WTC11 (cell line): ENCODE measurements around the gene DISP3. TPM values are rescaled to one million over a fixed set of nuclear protein-coding genes. Genes with fewer than 3 reads are reported as not detected.

Experiments used
- ATAC-seq: fragments of 200-7000 bp; cut with Tn5 transposase; 2 replicates; pipeline ENCODE4 v1.10.0; 2021; ENCODE audit warnings: mild to moderate bottlenecking, moderate library complexity
- CTCF ChIA-PET: fragments of 300-600 bp; sonication (Branson Sonifier 250); formaldehyde crosslinking; loops from one replicate; lab custom pipeline; 2021; ENCODE audit warnings: antibody characterized with exemption; lab: Charles Lee
- POLR2A ChIA-PET: fragments of 350-600 bp; sonication (Branson Sonifier 250); formaldehyde crosslinking; loops from one replicate; lab custom pipeline; 2021; ENCODE audit warnings: antibody characterized with exemption; lab: Charles Lee
- DNase-seq: peaks from one replicate; pipeline ENCODE4 v3.0.0; 2021; ENCODE audit warnings: low spot score
- H3K27ac Mint-ChIP-seq: 2 replicates; pipeline ENCODE4 v1.8.0; 2021; ENCODE audit warnings: mixed read lengths
- H3K27me3 Mint-ChIP-seq: 2 replicates; pipeline ENCODE4 v1.8.0; 2021; ENCODE audit warnings: low read depth, mild to moderate bottlenecking, moderate library complexity, mixed read lengths
- H3K36me3 Mint-ChIP-seq: 2 replicates; pipeline ENCODE4 v1.8.0; 2021; ENCODE audit warnings: mixed read lengths
- H3K4me1 Mint-ChIP-seq: 2 replicates; pipeline ENCODE4 v1.8.0; 2022; ENCODE audit warnings: mixed read lengths
- H3K4me3 Mint-ChIP-seq: 2 replicates; pipeline ENCODE4 v1.8.0; 2021; ENCODE audit warnings: mild to moderate bottlenecking, moderate library complexity, mixed read lengths
- H3K9me3 Mint-ChIP-seq: 2 replicates; pipeline ENCODE4 v1.8.0; 2021; ENCODE audit warnings: mixed read lengths
- ATF1 ChIP-seq: sonication (generic); formaldehyde crosslinking; IDR thresholded peaks from 2 replicates; pipeline ENCODE4 v1.8.1; 2023; ENCODE audit warnings: mild to moderate bottlenecking, moderate library complexity, missing genetic modification reagents
- CDX4 ChIP-seq: fragments of 250-450 bp; sonication (Bioruptor Pico); IDR thresholded peaks from 2 replicates; pipeline ENCODE4 v1.9.0; 2021; ENCODE audit warnings: moderate library complexity, mild to moderate bottlenecking, inconsistent platforms, borderline replicate concordance
- E2F5 ChIP-seq: sonication (generic); formaldehyde crosslinking; IDR thresholded peaks from 2 replicates; pipeline ENCODE4 v1.8.1; 2022; ENCODE audit warnings: mild to moderate bottlenecking, moderate library complexity, missing genetic modification reagents
- ERG ChIP-seq: fragments of 250-450 bp; sonication (Bioruptor Pico); IDR thresholded peaks from 2 replicates; pipeline ENCODE4 v1.8.0; 2021; ENCODE audit warnings: mild to moderate bottlenecking
- ESRRA ChIP-seq: sonication (generic); formaldehyde crosslinking; IDR thresholded peaks from 2 replicates; pipeline ENCODE4 v1.8.1; 2022; ENCODE audit warnings: mild to moderate bottlenecking, missing genetic modification reagents, borderline replicate concordance
- GRHL2 ChIP-seq: fragments of 250-450 bp; sonication (Bioruptor Pico); IDR thresholded peaks from 2 replicates; pipeline ENCODE4 v1.8.0; 2022; ENCODE audit warnings: mild to moderate bottlenecking, moderate library complexity; ENCODE audit not compliant: insufficient replicate concordance, severe bottlenecking
- JAZF1 ChIP-seq: fragments of 250-450 bp; sonication (Bioruptor Pico); IDR thresholded peaks from 2 replicates; pipeline ENCODE4 v1.9.0; 2021; ENCODE audit warnings: moderate library complexity, mild to moderate bottlenecking, inconsistent platforms
- NFE2L1 ChIP-seq: sonication (generic); formaldehyde crosslinking; IDR thresholded peaks from 2 replicates; pipeline ENCODE4 v1.8.1; 2023; ENCODE audit warnings: missing genetic modification reagents
- OVOL2 ChIP-seq: fragments of 250-450 bp; sonication (Bioruptor Pico); IDR thresholded peaks from 2 replicates; pipeline ENCODE4 v1.9.0; 2021; ENCODE audit warnings: mild to moderate bottlenecking, borderline replicate concordance
- PRRX2 ChIP-seq: fragments of 250-450 bp; sonication (Bioruptor Pico); IDR thresholded peaks from 2 replicates; pipeline ENCODE4 v1.8.0; 2021; ENCODE audit warnings: mild to moderate bottlenecking
- SMAD4 ChIP-seq: sonication (generic); formaldehyde crosslinking; IDR thresholded peaks from 2 replicates; pipeline ENCODE4 v1.8.0; 2022; ENCODE audit warnings: mild to moderate bottlenecking, missing genetic modification reagents
- SOX15 ChIP-seq: fragments of 250-450 bp; sonication (Bioruptor Pico); IDR thresholded peaks from 2 replicates; pipeline ENCODE4 v1.9.0; 2021; ENCODE audit warnings: mild to moderate bottlenecking
- USF1 ChIP-seq: sonication (generic); formaldehyde crosslinking; IDR thresholded peaks from 2 replicates; pipeline ENCODE4 v1.8.0; 2022; ENCODE audit warnings: mild to moderate bottlenecking, missing genetic modification reagents
- ZNF138 ChIP-seq: sonication (generic); formaldehyde crosslinking; conservative IDR thresholded peaks from 2 replicates; pipeline ENCODE4 v1.8.1; 2022; ENCODE audit warnings: mild to moderate bottlenecking, moderate library complexity, missing genetic modification reagents
- ZNF232 ChIP-seq: sonication (generic); formaldehyde crosslinking; IDR thresholded peaks from 2 replicates; pipeline ENCODE4 v1.8.0; 2022; ENCODE audit warnings: mild to moderate bottlenecking, missing genetic modification reagents
- ZNF317 ChIP-seq: sonication (generic); formaldehyde crosslinking; IDR thresholded peaks from 2 replicates; pipeline ENCODE4 v1.8.1; 2023; ENCODE audit warnings: low read depth, mild to moderate bottlenecking, moderate library complexity, missing genetic modification reagents, borderline replicate concordance
- total RNA-seq: library from RNA; stranded (reverse); gene quantifications from 3 replicates; pipeline ENCODE4 v1.2.3, GENCODE V29; 2021
- TF ChIP-seq, protein P1 (sequence below): fragments of 250-450 bp; sonication (Bioruptor Pico); IDR thresholded peaks from 2 replicates; pipeline ENCODE4 v1.9.0; 2021; ENCODE audit warnings: mild to moderate bottlenecking
- TF ChIP-seq, protein P2 (sequence below): fragments of 250-450 bp; sonication (Bioruptor Pico); IDR thresholded peaks from 2 replicates; pipeline ENCODE4 v2.1.2; 2022; ENCODE audit warnings: mild to moderate bottlenecking, moderate library complexity
- TF ChIP-seq, protein P3 (sequence below): sonication (generic); formaldehyde crosslinking; IDR thresholded peaks from 2 replicates; pipeline ENCODE4 v1.8.0; 2023; ENCODE audit warnings: missing genetic modification reagents, mild to moderate bottlenecking, borderline replicate concordance

The DISP3 gene
- total RNA-seq, 1 experiment from 2014 or later, result 6.0 TPM

- ChIA-PET POLR2A (no interaction called here), CTCF (no interaction called here)
- Mint-ChIP-seq H3K4me3 (no peak overlapping the region), H3K27me3 (peaks cover 7% of the 10 kb centered on the region; the same call in 1 of the 2 replicates), H3K36me3 (peaks cover 55% of the 10 kb centered on the region), H3K4me1 (peaks cover 33% of the 10 kb centered on the region), H3K27ac (no peak overlapping the region)
- TF ChIP-seq PRRX2 (no peak), ZNF232 (CRISPR knock-in tag) (no peak), ESRRA (CRISPR knock-in tag) (no peak), JAZF1 (CRISPR knock-in tag) (no peak), ZNF138 (CRISPR knock-in tag) (no peak), CDX4 (no peak), ZNF317 (no peak), GRHL2 (CRISPR knock-in tag) (no peak), ERG (CRISPR knock-in tag) (no peak), SMAD4 (CRISPR knock-in tag) (no peak), USF1 (CRISPR knock-in tag) (no peak), OVOL2 (CRISPR knock-in tag) (no peak), SOX15 (CRISPR knock-in tag) (no peak), ATF1 (CRISPR knock-in tag) (no peak), E2F5 (no peak), NFE2L1 (CRISPR knock-in tag) (no peak)
- TF ChIP-seq, protein P1, sequence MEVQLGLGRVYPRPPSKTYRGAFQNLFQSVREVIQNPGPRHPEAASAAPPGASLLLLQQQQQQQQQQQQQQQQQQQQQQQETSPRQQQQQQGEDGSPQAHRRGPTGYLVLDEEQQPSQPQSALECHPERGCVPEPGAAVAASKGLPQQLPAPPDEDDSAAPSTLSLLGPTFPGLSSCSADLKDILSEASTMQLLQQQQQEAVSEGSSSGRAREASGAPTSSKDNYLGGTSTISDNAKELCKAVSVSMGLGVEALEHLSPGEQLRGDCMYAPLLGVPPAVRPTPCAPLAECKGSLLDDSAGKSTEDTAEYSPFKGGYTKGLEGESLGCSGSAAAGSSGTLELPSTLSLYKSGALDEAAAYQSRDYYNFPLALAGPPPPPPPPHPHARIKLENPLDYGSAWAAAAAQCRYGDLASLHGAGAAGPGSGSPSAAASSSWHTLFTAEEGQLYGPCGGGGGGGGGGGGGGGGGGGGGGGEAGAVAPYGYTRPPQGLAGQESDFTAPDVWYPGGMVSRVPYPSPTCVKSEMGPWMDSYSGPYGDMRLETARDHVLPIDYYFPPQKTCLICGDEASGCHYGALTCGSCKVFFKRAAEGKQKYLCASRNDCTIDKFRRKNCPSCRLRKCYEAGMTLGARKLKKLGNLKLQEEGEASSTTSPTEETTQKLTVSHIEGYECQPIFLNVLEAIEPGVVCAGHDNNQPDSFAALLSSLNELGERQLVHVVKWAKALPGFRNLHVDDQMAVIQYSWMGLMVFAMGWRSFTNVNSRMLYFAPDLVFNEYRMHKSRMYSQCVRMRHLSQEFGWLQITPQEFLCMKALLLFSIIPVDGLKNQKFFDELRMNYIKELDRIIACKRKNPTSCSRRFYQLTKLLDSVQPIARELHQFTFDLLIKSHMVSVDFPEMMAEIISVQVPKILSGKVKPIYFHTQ (CRISPR knock-in tag), result no peak
- TF ChIP-seq, protein P2, sequence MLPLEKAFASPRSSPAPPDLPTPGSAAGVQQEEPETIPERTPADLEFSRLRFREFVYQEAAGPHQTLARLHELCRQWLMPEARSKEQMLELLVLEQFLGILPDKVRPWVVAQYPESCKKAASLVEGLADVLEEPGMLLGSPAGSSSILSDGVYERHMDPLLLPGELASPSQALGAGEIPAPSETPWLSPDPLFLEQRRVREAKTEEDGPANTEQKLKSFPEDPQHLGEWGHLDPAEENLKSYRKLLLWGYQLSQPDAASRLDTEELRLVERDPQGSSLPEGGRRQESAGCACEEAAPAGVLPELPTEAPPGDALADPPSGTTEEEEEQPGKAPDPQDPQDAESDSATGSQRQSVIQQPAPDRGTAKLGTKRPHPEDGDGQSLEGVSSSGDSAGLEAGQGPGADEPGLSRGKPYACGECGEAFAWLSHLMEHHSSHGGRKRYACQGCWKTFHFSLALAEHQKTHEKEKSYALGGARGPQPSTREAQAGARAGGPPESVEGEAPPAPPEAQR (CRISPR knock-in tag), result no peak
- TF ChIP-seq, protein P3, sequence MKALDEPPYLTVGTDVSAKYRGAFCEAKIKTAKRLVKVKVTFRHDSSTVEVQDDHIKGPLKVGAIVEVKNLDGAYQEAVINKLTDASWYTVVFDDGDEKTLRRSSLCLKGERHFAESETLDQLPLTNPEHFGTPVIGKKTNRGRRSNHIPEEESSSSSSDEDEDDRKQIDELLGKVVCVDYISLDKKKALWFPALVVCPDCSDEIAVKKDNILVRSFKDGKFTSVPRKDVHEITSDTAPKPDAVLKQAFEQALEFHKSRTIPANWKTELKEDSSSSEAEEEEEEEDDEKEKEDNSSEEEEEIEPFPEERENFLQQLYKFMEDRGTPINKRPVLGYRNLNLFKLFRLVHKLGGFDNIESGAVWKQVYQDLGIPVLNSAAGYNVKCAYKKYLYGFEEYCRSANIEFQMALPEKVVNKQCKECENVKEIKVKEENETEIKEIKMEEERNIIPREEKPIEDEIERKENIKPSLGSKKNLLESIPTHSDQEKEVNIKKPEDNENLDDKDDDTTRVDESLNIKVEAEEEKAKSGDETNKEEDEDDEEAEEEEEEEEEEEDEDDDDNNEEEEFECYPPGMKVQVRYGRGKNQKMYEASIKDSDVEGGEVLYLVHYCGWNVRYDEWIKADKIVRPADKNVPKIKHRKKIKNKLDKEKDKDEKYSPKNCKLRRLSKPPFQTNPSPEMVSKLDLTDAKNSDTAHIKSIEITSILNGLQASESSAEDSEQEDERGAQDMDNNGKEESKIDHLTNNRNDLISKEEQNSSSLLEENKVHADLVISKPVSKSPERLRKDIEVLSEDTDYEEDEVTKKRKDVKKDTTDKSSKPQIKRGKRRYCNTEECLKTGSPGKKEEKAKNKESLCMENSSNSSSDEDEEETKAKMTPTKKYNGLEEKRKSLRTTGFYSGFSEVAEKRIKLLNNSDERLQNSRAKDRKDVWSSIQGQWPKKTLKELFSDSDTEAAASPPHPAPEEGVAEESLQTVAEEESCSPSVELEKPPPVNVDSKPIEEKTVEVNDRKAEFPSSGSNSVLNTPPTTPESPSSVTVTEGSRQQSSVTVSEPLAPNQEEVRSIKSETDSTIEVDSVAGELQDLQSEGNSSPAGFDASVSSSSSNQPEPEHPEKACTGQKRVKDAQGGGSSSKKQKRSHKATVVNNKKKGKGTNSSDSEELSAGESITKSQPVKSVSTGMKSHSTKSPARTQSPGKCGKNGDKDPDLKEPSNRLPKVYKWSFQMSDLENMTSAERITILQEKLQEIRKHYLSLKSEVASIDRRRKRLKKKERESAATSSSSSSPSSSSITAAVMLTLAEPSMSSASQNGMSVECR (CRISPR knock-in tag), result no peak
- TF ChIP-seq, all 79 proteins: peak for 0
- peaks cover 50% of the 10 kb centered on the region for H3K9me3 Mint-ChIP-seq
- DNase-seq (peak; percentile 5), ATAC-seq (no peak)
Measured at GRCh38 chr1:11502516-11502915, 23.6 kb downstream of the DISP3 start.
